SK-N-SH (cell line): ENCODE measurements around the gene FXYD2. TPM values are rescaled to one million over a fixed set of nuclear protein-coding genes. Genes with fewer than 3 reads are reported as not detected.

Experiments
- CTCF ChIA-PET: fragments of 300-600, 350-600 bp; formaldehyde crosslinking; extraction: SDS; loops from one replicate; lab custom pipeline; 2021; lab: Yijun Ruan, JAX
- POLR2A ChIA-PET: fragments of 350-600 bp; sonication (Branson Sonifier 250); formaldehyde crosslinking; extraction: SDS; loops from one replicate; lab custom pipeline; 2020; ENCODE audit warnings: antibody characterized with exemption, inconsistent platforms; lab: Yijun Ruan, JAX
- DNase-seq: peaks from one replicate; pipeline ENCODE4 v3.0.0; 2012
- H2AFZ ChIP-seq: fragments of 200-600 bp; sonication (generic); 2 replicates; pipeline ENCODE4 v1.8.1; 2016; ENCODE audit warnings: antibody characterized with exemption, mild to moderate bottlenecking, low read depth
- H3F3A ChIP-seq: fragments of 200-600 bp; sonication (generic); replicated peaks from 2 replicates; pipeline ENCODE3; 2016; ENCODE audit warnings: antibody characterized with exemption, mild to moderate bottlenecking; ENCODE audit not compliant: insufficient read depth
- H3K27ac ChIP-seq, 2 experiments: fragments of 200-500 bp in 1 of 2; fragments of 200-600 bp in 1 of 2; sonication (Bioruptor generic) in 1 of 2; sonication (generic), shearing (Covaris generic) in 1 of 2; 2 replicates each; pipeline versions ENCODE4 v1.5.1 to v1.6.1; 2014 to 2016; ENCODE audit warnings: low read depth in 2 of 2, inconsistent platforms in 1 of 2, low read length in 1 of 2, mild to moderate bottlenecking in 1 of 2, mixed read lengths in 1 of 2
- H3K27me3 ChIP-seq: fragments of 200-600 bp; sonication (generic), shearing (Covaris generic); 2 replicates; pipeline ENCODE4 v1.6.1; 2016; ENCODE audit warnings: mixed run types; ENCODE audit not compliant: insufficient read depth
- H3K36me3 ChIP-seq, 2 experiments: fragments of 200-500 bp in 1 of 2; fragments of 200-600 bp in 1 of 2; sonication (Bioruptor generic) in 1 of 2; sonication (generic) in 1 of 2; replicated peaks in 1 of 2; 2 replicates each; pipeline versions ENCODE3 to v1.5.1; 2014 to 2016; ENCODE audit warnings: low read length in 1 of 2, mild to moderate bottlenecking in 1 of 2; ENCODE audit not compliant: insufficient read depth in 2 of 2, control insufficient read depth in 1 of 2
- H3K4me1 ChIP-seq, 2 experiments: fragments of 200-500 bp in 1 of 2; fragments of 200-600 bp in 1 of 2; sonication (Bioruptor generic) in 1 of 2; sonication (generic), shearing (Covaris generic) in 1 of 2; 2 replicates each; pipeline versions ENCODE4 v1.5.1 to v1.6.1; 2014 to 2016; ENCODE audit warnings: low read depth in 1 of 2, low read length in 1 of 2, mixed run types in 1 of 2; ENCODE audit not compliant: insufficient read depth in 2 of 2, control insufficient read depth in 1 of 2
- H3K4me2 ChIP-seq: fragments of 200-600 bp; sonication (generic), shearing (Covaris generic); 2 replicates; pipeline ENCODE4 v1.6.1; 2017; ENCODE audit warnings: mixed run types
- H3K4me3 ChIP-seq, 2 experiments: fragments of 200-500 bp in 1 of 2; fragments of 200-600 bp in 1 of 2; sonication (Bioruptor generic) in 1 of 2; sonication (generic), shearing (Covaris generic) in 1 of 2; 2 replicates each; pipeline versions ENCODE4 v1.5.1 to v1.8.1; 2014 to 2016; ENCODE audit warnings: low read depth in 2 of 2, inconsistent platforms in 1 of 2, low read length in 1 of 2, mild to moderate bottlenecking in 1 of 2, mixed read lengths in 1 of 2, moderate library complexity in 1 of 2
- H3K79me2 ChIP-seq: fragments of 200-600 bp; sonication (generic); 2 replicates; pipeline ENCODE4 v1.8.1; 2017; ENCODE audit warnings: mild to moderate bottlenecking; ENCODE audit not compliant: insufficient read depth
- H3K9ac ChIP-seq: fragments of 200-600 bp; sonication (generic); 2 replicates; pipeline ENCODE4 v1.6.1; 2017; ENCODE audit warnings: mixed run types
- H3K9me2 ChIP-seq: fragments of 200-600 bp; sonication (generic); 2 replicates; pipeline ENCODE4 v1.6.1; 2017; ENCODE audit warnings: mixed run types
- H3K9me3 ChIP-seq: fragments of 200-600 bp; sonication (generic); 2 replicates; pipeline ENCODE4 v1.6.1; 2017; ENCODE audit warnings: mixed run types, mild to moderate bottlenecking, moderate library complexity
- H4K20me1 ChIP-seq: fragments of 200-600 bp; sonication (generic); 2 replicates; pipeline ENCODE4 v1.6.1; 2017; ENCODE audit warnings: mild to moderate bottlenecking, mixed run types; ENCODE audit not compliant: insufficient read depth
- CTCF ChIP-seq: fragments of 200-600 bp; sonication (generic); IDR thresholded peaks from 2 replicates; pipeline ENCODE4 v1.6.1; 2017; ENCODE audit warnings: antibody characterized with exemption, mild to moderate bottlenecking, moderate library complexity
- ELF1 ChIP-seq: IDR thresholded peaks from 2 replicates; pipeline ENCODE4 v1.4.0; 2012
- EP300 ChIP-seq, 2 experiments: IDR thresholded peaks; 2 replicates each; pipeline versions ENCODE4 v1.4.0 to v1.6.1; 2012; ENCODE audit warnings: borderline replicate concordance in 1 of 2, low read depth in 1 of 2, low read length in 1 of 2
- EZH2phosphoT487 ChIP-seq: fragments of 200-600 bp; sonication (generic); IDR thresholded peaks from 2 replicates; pipeline ENCODE4 v1.6.1; 2017; ENCODE audit warnings: low read depth, mixed run types, mild to moderate bottlenecking, antibody characterized with exemption, moderate library complexity, borderline replicate concordance
- RAD21 ChIP-seq: IDR thresholded peaks from 2 replicates; pipeline ENCODE4 v1.6.1; 2012; ENCODE audit warnings: mild to moderate bottlenecking, low read length
- RCOR1 ChIP-seq: fragments of 150-350 bp; IDR thresholded peaks from 2 replicates; pipeline ENCODE4 v1.6.1; 2017; ENCODE audit warnings: antibody characterized with exemption, low read length
- RFX5 ChIP-seq: IDR thresholded peaks from 2 replicates; pipeline ENCODE4 v1.6.1; 2012; ENCODE audit warnings: mild to moderate bottlenecking, improper control_type of control experiment, low read length
- SIN3A ChIP-seq: IDR thresholded peaks from 2 replicates; pipeline ENCODE4 v1.6.1; 2012; ENCODE audit warnings: low read depth, mild to moderate bottlenecking, low read length, moderate library complexity, borderline replicate concordance
- SMC3 ChIP-seq: IDR thresholded peaks from 2 replicates; pipeline ENCODE4 v1.6.1; 2012; ENCODE audit warnings: low read depth, low read length, improper control_type of control experiment
- WGBS: methylation state at CpG from one replicate; pipeline ENCODE4 v1.1.6; 2017; ENCODE audit warnings: low lambda C conversion rate; 5-methylcytosine and 5-hydroxymethylcytosine counted together
- polyA plus RNA-seq, 3 experiments: library from polyadenylated mRNA; depleted of rRNA; stranded (reverse); fragments of >200 nt; gene quantifications; 2 replicates each; pipeline ENCODE4 v1.2.3, GENCODE V29; 2012

The FXYD2 gene
- polyA plus RNA-seq, 1 of the 3 experiments (the other 2 are of a cell fraction): not detected

DNA sequence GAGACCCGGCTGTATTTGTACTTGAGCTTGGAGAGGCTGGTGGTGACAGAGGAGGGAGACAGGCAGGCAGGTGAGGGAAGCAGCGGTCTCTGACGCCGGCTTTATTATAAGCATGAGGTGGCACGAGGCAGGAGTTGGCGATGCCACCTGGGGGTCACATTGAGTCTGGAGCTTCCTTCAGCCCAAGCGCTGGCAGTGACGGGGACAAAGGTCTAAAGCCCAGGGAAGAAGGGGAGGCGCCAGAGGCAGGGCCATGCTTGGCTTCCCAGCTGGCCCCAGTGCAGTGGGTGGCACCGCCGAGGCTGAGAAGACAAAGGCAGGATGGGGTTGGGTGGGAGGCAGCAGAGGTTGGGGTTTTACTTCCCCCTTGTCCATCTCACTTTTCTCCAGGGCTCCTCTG lies 4.5 kb downstream of the FXYD2 start:
- H3K27ac ChIP-seq: no peak overlapping the region
- no peak overlapping the region for H3K4me2 ChIP-seq
- H3K27me3 ChIP-seq: no peaks in the 10 kb centered on the region
- CTCF ChIA-PET: interaction anchor here (0.7 to 25.9 kb wide), 14 partner anchors 13 to 394 kb away, joined by 3 to 481 read pairs (median 35); no protein-coding TSS in a partner anchor
- H2AFZ ChIP-seq: no peak overlapping the region
- no peak overlapping the region for H3K9ac ChIP-seq
- H3K9me2 ChIP-seq: no peaks in the 10 kb centered on the region
- no peaks in the 10 kb centered on the region for H3K79me2 ChIP-seq
- no peaks in the 10 kb centered on the region for H3K36me3 ChIP-seq
- TF ChIP-seq RFX5 (no peak), SIN3A (no peak), EP300 (IDR thresholded peaks at IDR 0.05; ENCODE audit: borderline replicate concordance in 1 of 2, low read depth in 1 of 2, low read length in 1 of 2) (no peak), EZH2phosphoT487 (no peak), ELF1 (no peak)
- TF ChIP-seq, all 33 proteins: peak for 0
- WGBS: 78% methylated on average over 11 of the region's 11 CpGs
- no peaks in the 10 kb centered on the region for H4K20me1 ChIP-seq
- POLR2A ChIA-PET: no interaction called here
- no peaks in the 10 kb centered on the region for H3F3A ChIP-seq
- no peak for DNase-seq
- H3K9me3 ChIP-seq: no peaks in the 10 kb centered on the region
- H3K4me1 ChIP-seq: peaks cover 8 to 20% of the 10 kb centered on the region in 2 experiments; a peak in 2 of 4 replicates
- no peak overlapping the region for H3K4me3 ChIP-seq

GRCh38 chr11:117819096-117820040 lies 5.2 kb downstream of the FXYD2 start:
- ChIA-PET CTCF (interaction anchor here (0.7 to 25.9 kb wide), 42 partner anchors 8 to 443 kb away, joined by 3 to 481 read pairs (median 4); partner anchors contain the start of gene IL10RA), POLR2A (no interaction called here)
- H3K79me2 ChIP-seq: no peaks in the 10 kb centered on the region
- no peak overlapping the region for H2AFZ ChIP-seq
- no peaks in the 10 kb centered on the region for H4K20me1 ChIP-seq
- H3K9ac ChIP-seq: no peak overlapping the region
- H3K9me3 ChIP-seq: no peaks in the 10 kb centered on the region
- H3F3A ChIP-seq: no peaks in the 10 kb centered on the region
- H3K9me2 ChIP-seq: no peaks in the 10 kb centered on the region
- H3K27ac ChIP-seq: no peak overlapping the region
- TF ChIP-seq CTCF: peak; percentile 48
- TF ChIP-seq SMC3: peak; percentile 58
- TF ChIP-seq RCOR1: no peak
- peak; percentile 83 for TF ChIP-seq RAD21
- no peak overlapping the region; a peak in 1 of 4 replicates for H3K4me3 ChIP-seq
- peaks cover 8 to 27% of the 10 kb centered on the region in 2 experiments; a peak in 2 of 4 replicates for H3K4me1 ChIP-seq
- 63% methylated on average over 8 of the region's 10 CpGs for WGBS
- peak; percentile 74 for DNase-seq
- H3K27me3 ChIP-seq: no peaks in the 10 kb centered on the region
- H3K36me3 ChIP-seq: no peaks in the 10 kb centered on the region
- no peak overlapping the region for H3K4me2 ChIP-seq
